WTC11 (cell line): Measurements from ENCODE around the gene SLC39A3. TPM values are rescaled to one million over a fixed set of nuclear protein-coding genes. Genes with fewer than 3 reads are reported as not detected.

Experiments used
- ATAC-seq: fragments of 200-7000 bp; cut with Tn5 transposase; 2 replicates; pipeline ENCODE4 v1.10.0; 2021; ENCODE audit warnings: mild to moderate bottlenecking, moderate library complexity
- CTCF ChIA-PET: fragments of 300-600 bp; sonication (Branson Sonifier 250); formaldehyde crosslinking; loops from one replicate; lab custom pipeline; 2021; ENCODE audit warnings: antibody characterized with exemption; lab: Charles Lee
- POLR2A ChIA-PET: fragments of 350-600 bp; sonication (Branson Sonifier 250); formaldehyde crosslinking; loops from one replicate; lab custom pipeline; 2021; ENCODE audit warnings: antibody characterized with exemption; lab: Charles Lee
- DNase-seq: peaks from one replicate; pipeline ENCODE4 v3.0.0; 2021; ENCODE audit warnings: low spot score
- H3K27ac Mint-ChIP-seq: 2 replicates; pipeline ENCODE4 v1.8.0; 2021; ENCODE audit warnings: mixed read lengths
- H3K27me3 Mint-ChIP-seq: 2 replicates; pipeline ENCODE4 v1.8.0; 2021; ENCODE audit warnings: low read depth, mild to moderate bottlenecking, moderate library complexity, mixed read lengths
- H3K36me3 Mint-ChIP-seq: 2 replicates; pipeline ENCODE4 v1.8.0; 2021; ENCODE audit warnings: mixed read lengths
- H3K4me1 Mint-ChIP-seq: 2 replicates; pipeline ENCODE4 v1.8.0; 2022; ENCODE audit warnings: mixed read lengths
- H3K4me3 Mint-ChIP-seq: 2 replicates; pipeline ENCODE4 v1.8.0; 2021; ENCODE audit warnings: mild to moderate bottlenecking, moderate library complexity, mixed read lengths
- H3K9me3 Mint-ChIP-seq: 2 replicates; pipeline ENCODE4 v1.8.0; 2021; ENCODE audit warnings: mixed read lengths
- E2F4 ChIP-seq: sonication (generic); formaldehyde crosslinking; IDR thresholded peaks from 2 replicates; pipeline ENCODE4 v1.8.1; 2022; ENCODE audit warnings: low read depth, mild to moderate bottlenecking, moderate library complexity, missing genetic modification reagents, borderline replicate concordance
- FOXJ3 ChIP-seq: sonication (generic); formaldehyde crosslinking; IDR thresholded peaks from 2 replicates; pipeline ENCODE4 v1.9.0; 2021; ENCODE audit warnings: missing genetic modification reagents, mild to moderate bottlenecking, borderline replicate concordance
- JUN ChIP-seq: sonication (generic); formaldehyde crosslinking; IDR thresholded peaks from 2 replicates; pipeline ENCODE4 v1.8.0; 2023; ENCODE audit warnings: mild to moderate bottlenecking, missing genetic modification reagents
- NFYB ChIP-seq: sonication (generic); formaldehyde crosslinking; conservative IDR thresholded peaks from 2 replicates; pipeline ENCODE4 v1.8.0; 2022; ENCODE audit warnings: low read depth, missing genetic modification reagents
- NR3C1 ChIP-seq: sonication (generic); formaldehyde crosslinking; conservative IDR thresholded peaks from 2 replicates; pipeline ENCODE4 v1.8.1; 2023; ENCODE audit warnings: low read depth, mild to moderate bottlenecking, missing genetic modification reagents
- TEAD4 ChIP-seq: sonication (generic); formaldehyde crosslinking; IDR thresholded peaks from 2 replicates; pipeline ENCODE4 v1.8.0; 2022; ENCODE audit warnings: mild to moderate bottlenecking, missing genetic modification reagents
- ZNF121 ChIP-seq: sonication (generic); formaldehyde crosslinking; IDR thresholded peaks from 2 replicates; pipeline ENCODE4 v1.8.0; 2023; ENCODE audit warnings: missing genetic modification reagents
- ZNF281 ChIP-seq: sonication (generic); formaldehyde crosslinking; IDR thresholded peaks from 2 replicates; pipeline ENCODE4 v1.8.0; 2023; ENCODE audit warnings: mild to moderate bottlenecking, missing genetic modification reagents
- ZNF396 ChIP-seq: fragments of 250-450 bp; sonication (Bioruptor Pico); IDR thresholded peaks from 2 replicates; pipeline ENCODE4 v1.8.0; 2021; ENCODE audit warnings: mild to moderate bottlenecking, moderate library complexity, borderline replicate concordance
- ZNF512 ChIP-seq: sonication (generic); formaldehyde crosslinking; IDR thresholded peaks from 2 replicates; pipeline ENCODE4 v1.8.1; 2022; ENCODE audit warnings: missing genetic modification reagents, borderline replicate concordance
- ZNF532 ChIP-seq: fragments of 250-450 bp; sonication (Bioruptor Pico); IDR thresholded peaks from 2 replicates; pipeline ENCODE4 v1.9.0; 2021; ENCODE audit warnings: mild to moderate bottlenecking, borderline replicate concordance
- ZSCAN18 ChIP-seq: fragments of 250-450 bp; sonication (Bioruptor Pico); IDR thresholded peaks from 2 replicates; pipeline ENCODE4 v2.1.2; 2022; ENCODE audit warnings: mild to moderate bottlenecking, moderate library complexity
- total RNA-seq: library from RNA; stranded (reverse); gene quantifications from 3 replicates; pipeline ENCODE4 v1.2.3, GENCODE V29; 2021

Gene SLC39A3
- total RNA-seq, 1 experiment from 2014 or later = 38.0 TPM

- TF ChIP-seq ZNF281 (CRISPR knock-in tag) (no peak), JUN (no peak), ZNF512 (CRISPR knock-in tag) (no peak), ZSCAN18 (no peak), FOXJ3 (CRISPR knock-in tag) (no peak)
Observed at GRCh38 chr19:2711172-2711874, 28.5 kb downstream of the SLC39A3 start (continued).

GRCh38 chr19:2706251-2706650 is 33.6 kb downstream of the SLC39A3 start:
- no peak for TF ChIP-seq ZNF532 (CRISPR knock-in tag)
- no peak for TF ChIP-seq NR3C1
- TF ChIP-seq ZNF396 (CRISPR knock-in tag) = no peak
- TF ChIP-seq NFYB (CRISPR knock-in tag) = no peak
- no peak for TF ChIP-seq TEAD4 (CRISPR knock-in tag)
- TF ChIP-seq E2F4 (CRISPR knock-in tag) = no peak
- peak; percentile 8; the same call in 1 of the 2 replicates for TF ChIP-seq ZNF121 (CRISPR knock-in tag)
- DNase-seq (no peak), ATAC-seq (no peak)
- H3K9me3 Mint-ChIP-seq = no peaks in the 10 kb centered on the region
- H3K36me3 Mint-ChIP-seq = no peaks in the 10 kb centered on the region
- ChIA-PET POLR2A (no interaction called here), CTCF (interaction anchor here (1.5 kb wide), 1 partner anchor 58 kb away, joined by 3 read pairs; no protein-coding TSS in a partner anchor)
- peaks cover 19% of the 10 kb centered on the region for H3K27me3 Mint-ChIP-seq
- no peak overlapping the region for H3K4me3 Mint-ChIP-seq
- H3K27ac Mint-ChIP-seq = no peak overlapping the region
- H3K4me1 Mint-ChIP-seq = peaks cover 2% of the 10 kb centered on the region; the same call in 1 of the 2 replicates
